CD4-positive, alpha-beta T cell treated with Interleukin-21 for 1 hour (primary cell): ENCODE data around the gene MCTP1.

Experiments
- DNase-seq: peaks from one replicate; pipeline ENCODE4 v3.0.0-alpha.2; 2020

The MCTP1 gene

GRCh38 chr5:94747371-94747770, 537.5 kb downstream of the MCTP1 start:
- no peak for DNase-seq

- DNase-seq, result no peak
Measured at GRCh38 chr5:94746731-94747124, 538.2 kb downstream of the MCTP1 start.

- DNase-seq, result no peak
Measured at GRCh38 chr5:94745786-94746730, 538.8 kb downstream of the MCTP1 start.

- no peak for DNase-seq
Measured at GRCh38 chr5:94744906-94745305, 540.0 kb downstream of the MCTP1 start.

- DNase-seq, result no peak
Measured at GRCh38 chr5:94742852-94743251, 542.0 kb downstream of the MCTP1 start.

GRCh38 chr5:94740286-94740685, 544.6 kb downstream of the MCTP1 start:
- no peak for DNase-seq

- no peak for DNase-seq
Measured at GRCh38 chr5:94736498-94736897, 548.4 kb downstream of the MCTP1 start.

GRCh38 chr5:94731471-94731870, 553.4 kb downstream of the MCTP1 start:
- DNase-seq, result no peak

- no peak for DNase-seq
Measured at GRCh38 chr5:94725142-94725541, 559.8 kb downstream of the MCTP1 start.

- DNase-seq, result no peak
Measured at GRCh38 chr5:94715768-94716167, 569.1 kb downstream of the MCTP1 start.

- no peak for DNase-seq
Measured at GRCh38 chr5:94711785-94712184, 573.1 kb downstream of the MCTP1 start.

- no peak for DNase-seq
Measured at GRCh38 chr5:94709277-94709676, 575.6 kb downstream of the MCTP1 start.

GRCh38 chr5:94707359-94707758, 577.5 kb downstream of the MCTP1 start:
- no peak for DNase-seq

GRCh38 chr5:94705427-94705826, 579.5 kb downstream of the MCTP1 start:
- no peak for DNase-seq

GRCh38 chr5:94702729-94703128, 582.2 kb downstream of the MCTP1 start:
- DNase-seq, result no peak

- DNase-seq, result peak; percentile 22
Measured at GRCh38 chr5:94700592-94700991, 584.3 kb downstream of the MCTP1 start.

- DNase-seq, result no peak
Measured at GRCh38 chr5:94699562-94699961, 585.3 kb downstream of the MCTP1 start.

GRCh38 chr5:94698197-94698596, 586.7 kb downstream of the MCTP1 start:
- DNase-seq, result no peak

- no peak for DNase-seq
Measured at GRCh38 chr5:94694671-94695070, 590.2 kb downstream of the MCTP1 start.

GRCh38 chr5:94693845-94694370, 591.0 kb downstream of the MCTP1 start:
- no peak for DNase-seq

GRCh38 chr5:94693043-94693822, 591.7 kb downstream of the MCTP1 start:
- peak; percentile 61 for DNase-seq

- DNase-seq, result no peak
Measured at GRCh38 chr5:94692581-94692980, 592.3 kb downstream of the MCTP1 start.

GRCh38 chr5:94691949-94692348, 592.9 kb downstream of the MCTP1 start:
- DNase-seq, result no peak

- no peak for DNase-seq
Measured at GRCh38 chr5:94691291-94691690, 593.6 kb downstream of the MCTP1 start.
